HG03280 (cell line): Measurements from ENCODE around the gene SEC24B.
"Not testable (repeated sequence)": the region's sequence is repeated elsewhere in the genome, so short reads cannot be mapped to it uniquely, and the experiment has no call there.

Source experiments
- ATAC-seq: cut with Tn5 transposase; IDR thresholded peaks from one replicate; pipeline ENCODE4 v1.9.1; 2021; ENCODE audit warnings: mild to moderate bottlenecking, moderate library complexity; ENCODE audit not compliant: unreplicated experiment

Gene SEC24B

DNA sequence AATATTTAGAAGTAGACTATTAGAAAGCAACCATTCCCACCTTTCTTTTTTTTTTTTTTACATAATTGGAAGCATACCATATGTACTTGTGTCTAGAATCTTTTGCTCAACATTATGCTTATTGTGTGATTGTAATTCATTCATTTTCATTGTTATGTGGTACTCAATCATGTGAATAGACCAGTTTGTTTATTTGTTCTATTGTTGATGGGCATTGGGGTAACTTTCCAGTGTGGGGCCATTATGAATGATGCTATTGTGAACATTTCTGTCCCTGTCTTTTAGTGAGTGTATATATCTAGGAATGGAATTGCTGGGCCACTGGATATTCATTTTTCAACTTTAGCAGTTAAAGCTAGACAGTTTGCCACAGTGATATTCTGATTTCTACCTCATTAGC is 63.9 kb downstream of the SEC24B start:
- ATAC-seq, result no peak

DNA sequence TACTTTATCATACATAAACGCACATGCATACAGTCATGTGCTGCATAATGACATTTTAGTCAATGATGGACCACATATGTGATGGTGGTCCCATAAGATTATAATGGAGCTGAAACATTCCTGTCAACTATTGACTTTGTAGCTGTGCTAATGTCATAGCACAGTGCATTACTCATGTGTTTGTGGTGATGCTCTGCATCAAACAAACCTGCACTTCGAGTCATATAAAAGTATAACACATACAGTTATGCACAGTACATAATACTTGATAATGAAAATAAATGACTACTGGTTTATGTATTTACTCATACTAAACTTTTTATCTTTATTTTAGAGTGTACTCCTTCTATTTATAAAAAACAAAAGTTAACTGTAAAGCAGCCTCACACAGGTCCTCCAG is 65.9 kb downstream of the SEC24B start:
- ATAC-seq, result no peak

DNA sequence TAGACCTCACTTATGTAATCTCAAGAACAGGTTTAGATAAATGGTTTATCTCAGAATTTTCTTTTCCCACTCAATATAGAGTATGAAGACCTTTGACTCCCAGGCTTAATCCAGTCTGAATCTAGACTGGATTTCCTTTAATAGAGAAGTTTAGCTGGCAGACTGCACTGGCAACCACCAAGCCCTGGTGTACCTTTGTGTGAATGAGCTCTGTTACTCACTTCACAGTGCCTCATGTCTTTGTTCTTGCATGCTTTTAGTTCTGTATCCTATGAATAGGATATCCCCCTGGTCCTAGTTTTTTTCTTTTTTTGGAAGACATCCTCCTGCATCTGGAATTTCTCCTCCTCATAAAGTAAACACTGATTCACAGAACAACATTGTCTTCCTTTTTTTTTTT is 73.3 kb downstream of the SEC24B start:
- ATAC-seq, result no peak

DNA sequence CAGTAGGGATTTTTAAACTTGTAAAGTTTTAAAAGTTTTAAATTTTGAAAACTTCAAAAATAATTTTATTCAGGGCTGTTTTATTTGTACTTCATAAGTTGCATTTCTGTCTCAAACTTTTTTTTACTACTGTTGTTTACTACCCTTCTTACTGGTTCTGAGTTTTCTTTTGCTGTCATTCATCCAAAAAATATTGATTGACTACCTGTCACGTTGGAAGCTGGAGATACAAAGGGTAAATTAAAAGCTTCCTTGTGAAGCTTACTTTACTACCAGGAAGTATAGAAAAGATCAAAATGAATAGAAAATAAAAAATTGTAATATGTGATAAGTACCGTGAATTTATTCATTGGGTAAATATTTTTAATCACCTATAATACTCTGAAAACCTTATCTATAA is 77.1 kb downstream of the SEC24B start:
- no peak for ATAC-seq

DNA sequence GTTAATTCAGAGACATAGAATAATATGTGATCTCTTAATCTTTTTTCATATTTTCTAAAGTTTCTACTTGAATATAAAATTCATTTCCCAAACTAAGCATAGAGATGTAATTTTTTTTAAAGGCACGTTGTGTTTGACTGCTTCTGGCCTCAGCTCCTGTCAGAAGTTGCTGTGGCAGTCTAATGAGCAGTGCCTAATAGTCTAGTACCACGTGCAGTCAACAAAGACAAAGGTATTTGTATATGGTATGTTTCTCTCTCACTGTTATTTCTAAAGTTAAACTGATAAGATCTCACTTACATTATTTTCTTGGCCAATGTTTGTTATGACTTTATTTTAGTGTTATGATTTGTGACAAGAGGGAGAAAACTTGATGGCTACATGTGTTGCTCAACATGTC is 77.8 kb downstream of the SEC24B start:
- ATAC-seq, result no peak

DNA sequence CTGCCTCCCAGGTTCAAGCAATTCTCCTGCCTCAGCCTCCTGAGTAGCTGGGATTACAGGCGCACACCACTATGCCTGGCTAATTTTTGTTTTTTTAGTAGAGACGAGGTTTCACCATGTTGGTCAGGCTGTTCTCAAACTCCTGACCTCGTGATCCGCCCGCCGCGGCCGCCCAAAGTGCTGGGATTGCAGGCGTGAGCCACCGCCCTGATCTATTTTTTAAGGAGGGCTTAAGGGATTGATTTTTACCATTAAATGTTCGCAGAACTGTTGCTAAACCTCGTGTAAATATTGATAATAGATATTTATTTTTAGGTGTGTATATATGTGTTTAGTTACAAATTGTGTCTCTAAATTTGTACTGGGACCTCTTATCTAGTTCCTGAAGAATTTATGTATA is 79.8 kb downstream of the SEC24B start:
- ATAC-seq, result not testable (repeated sequence)

DNA sequence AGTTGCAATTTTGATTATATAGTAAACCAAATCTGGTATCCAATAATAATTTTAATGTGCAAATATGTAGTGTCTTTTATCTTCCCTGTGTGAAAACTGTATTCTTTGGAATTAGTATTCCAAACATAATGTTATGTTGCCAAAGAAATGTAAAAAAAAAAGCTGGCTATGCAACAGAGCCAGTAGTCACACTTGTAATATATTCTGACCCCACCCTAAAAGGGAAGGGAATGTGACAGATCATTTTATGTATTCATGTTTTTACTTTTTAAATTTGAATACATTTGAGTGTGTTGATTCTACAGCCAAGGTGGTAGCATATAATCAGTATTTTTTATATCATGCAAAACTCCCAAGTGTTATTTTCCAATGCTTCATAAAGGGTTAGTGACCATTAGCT is 98.6 kb downstream of the SEC24B start:
- ATAC-seq, result no peak

DNA sequence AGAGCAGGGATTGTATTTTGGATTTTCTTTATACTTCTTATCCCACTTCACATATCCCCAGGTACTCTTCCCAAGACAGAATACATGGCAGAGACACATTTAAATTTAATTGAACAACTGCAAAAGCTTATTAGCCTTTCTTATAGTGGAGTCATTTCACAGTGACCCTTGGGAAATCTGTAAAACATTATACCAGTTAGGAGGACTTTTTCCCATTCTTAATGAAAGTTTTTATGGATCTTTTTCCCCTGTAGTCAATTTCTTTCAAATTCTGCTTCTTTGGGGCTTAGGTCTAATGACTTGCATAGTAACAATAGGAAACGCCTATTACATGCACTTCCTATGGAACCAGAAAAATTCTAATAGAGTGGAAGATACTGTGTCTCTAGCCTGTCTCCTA is 111.8 kb downstream of the SEC24B start:
- no peak for ATAC-seq

DNA sequence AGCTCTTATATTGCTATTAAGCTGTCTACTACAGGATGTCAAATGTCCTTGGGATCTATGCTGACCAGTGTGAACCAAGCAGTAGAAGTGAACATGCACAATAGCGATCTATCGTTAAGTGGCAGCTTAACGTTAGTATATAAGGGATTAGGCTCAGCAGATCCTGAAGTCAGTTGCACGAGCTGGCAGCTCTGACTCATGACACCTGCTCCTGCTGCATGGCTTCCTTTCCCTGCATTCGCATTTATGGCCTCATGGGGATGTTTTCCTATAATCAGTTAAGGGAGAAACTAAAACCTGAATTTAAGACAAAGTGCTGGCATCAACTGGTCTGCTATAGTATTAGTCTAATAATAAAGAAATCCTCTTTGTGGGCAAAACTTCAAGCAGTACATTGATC is 113.8 kb downstream of the SEC24B start:
- no peak for ATAC-seq

DNA sequence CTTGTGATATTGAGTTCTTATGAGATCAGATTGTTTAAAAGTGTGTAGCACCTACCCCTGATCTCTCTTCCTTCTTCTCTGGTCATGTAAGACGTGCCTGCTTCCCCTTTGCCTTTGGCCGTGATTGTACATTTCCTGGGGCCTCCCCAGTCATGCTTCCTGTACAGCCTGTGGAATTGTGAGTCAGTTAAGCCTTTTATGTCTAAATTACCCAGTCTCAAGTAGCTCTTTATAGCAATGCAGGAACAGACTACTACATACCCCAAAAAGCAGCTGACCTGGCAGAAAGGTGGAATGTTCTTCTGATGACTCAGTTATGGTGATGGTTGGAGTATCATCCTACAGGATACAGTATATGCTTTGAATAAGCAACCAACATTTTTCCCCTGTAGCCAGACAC is 115.0 kb downstream of the SEC24B start:
- ATAC-seq, result no peak

DNA sequence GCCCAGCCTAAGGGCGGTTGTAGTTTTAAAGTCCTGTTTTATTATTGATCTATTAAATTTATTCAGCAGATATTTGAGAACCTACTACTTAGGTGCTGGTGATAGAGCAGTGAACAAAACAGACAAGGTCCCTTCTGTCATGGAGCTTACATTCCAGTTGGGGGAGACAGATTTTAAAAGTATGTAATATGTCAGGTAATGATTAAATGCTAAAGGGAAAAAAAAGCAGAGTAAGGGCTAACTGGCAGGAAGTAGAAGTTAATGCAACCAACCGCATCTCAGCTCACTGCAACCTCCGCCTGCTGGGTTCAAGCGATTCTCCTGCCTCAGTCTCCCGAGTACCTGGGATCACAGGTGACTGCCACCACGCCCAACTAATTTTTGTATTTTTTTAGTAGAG is 118.6 kb downstream of the SEC24B start:
- no peak for ATAC-seq

DNA sequence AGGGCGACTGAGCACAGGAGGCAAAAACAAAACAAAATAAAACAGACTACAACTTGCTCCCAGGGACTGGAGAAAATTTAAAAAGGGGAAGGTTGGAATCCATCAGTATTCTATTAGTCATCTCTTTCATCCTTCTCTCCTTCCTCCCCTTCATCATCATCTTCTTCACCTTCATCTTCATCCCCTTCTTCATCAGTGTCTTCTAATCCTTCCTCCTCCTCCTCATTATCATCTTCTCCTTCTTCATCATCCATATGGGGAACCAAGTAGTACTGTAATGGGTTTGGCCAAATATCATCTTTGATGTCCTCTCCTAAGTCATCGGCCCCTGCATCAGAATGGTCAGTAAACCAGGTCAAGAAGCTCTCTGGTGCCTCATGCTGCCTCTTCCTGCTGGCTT is 119.5 kb downstream of the SEC24B start:
- no peak for ATAC-seq

DNA sequence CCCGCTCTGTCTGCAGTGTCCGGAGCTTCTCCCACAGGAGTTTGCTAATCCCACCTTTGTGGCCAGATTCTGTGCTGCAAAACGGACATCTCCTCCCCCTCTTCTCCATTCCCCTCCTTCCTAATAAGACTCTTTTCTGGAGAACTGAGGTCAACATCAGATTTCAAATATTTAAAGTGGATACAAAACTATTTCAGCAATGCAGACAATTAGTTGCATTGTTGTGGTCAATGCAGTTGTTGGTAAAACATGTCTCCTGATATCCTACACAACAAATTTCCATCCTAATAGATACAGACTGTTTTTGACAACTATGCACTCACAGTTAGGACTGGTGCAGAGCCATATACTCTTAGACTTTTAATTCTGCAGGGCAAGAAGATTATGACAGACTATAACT is 121.4 kb downstream of the SEC24B start:
- no peak for ATAC-seq

DNA sequence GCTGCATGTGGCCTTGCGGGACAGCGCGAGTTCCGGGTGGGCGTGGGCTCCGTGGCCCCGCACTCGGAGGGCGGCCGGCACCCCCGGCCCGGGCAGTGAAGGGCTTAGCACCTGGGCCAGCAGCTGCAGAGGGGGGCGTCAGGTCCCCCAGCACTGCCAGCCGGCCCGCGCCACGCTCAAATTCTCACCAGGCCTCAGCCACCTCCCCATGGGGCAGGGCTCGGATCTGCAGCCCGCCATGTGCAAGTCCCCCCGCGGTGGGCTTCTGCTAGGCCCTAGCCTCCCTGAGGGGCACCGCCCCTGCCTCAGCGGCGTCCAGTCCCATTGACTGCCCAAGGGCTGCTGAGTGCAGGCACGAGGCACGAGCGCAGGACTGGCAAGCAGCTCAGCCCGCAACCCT is 123.8 kb downstream of the SEC24B start:
- no peak for ATAC-seq

DNA sequence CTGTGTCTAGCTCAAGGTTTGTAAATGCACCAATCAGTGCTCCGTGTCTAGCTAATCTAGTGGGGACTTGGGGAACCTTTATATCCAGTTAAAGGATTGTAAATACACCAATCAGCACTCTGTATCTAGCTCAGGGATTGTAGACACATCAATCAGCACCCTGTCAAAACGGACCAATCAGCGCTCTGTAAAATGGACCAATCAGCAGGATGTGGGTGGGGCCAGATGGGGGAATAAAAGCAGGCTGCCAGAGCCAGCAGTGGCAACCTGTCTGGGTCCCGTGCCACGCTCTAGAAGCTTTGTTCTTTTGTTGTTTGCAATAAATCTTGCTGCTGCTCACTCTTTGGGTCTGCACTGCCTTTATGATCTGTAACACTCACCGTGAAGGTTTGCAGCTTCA is 124.5 kb downstream of the SEC24B start:
- ATAC-seq, result not testable (repeated sequence)

DNA sequence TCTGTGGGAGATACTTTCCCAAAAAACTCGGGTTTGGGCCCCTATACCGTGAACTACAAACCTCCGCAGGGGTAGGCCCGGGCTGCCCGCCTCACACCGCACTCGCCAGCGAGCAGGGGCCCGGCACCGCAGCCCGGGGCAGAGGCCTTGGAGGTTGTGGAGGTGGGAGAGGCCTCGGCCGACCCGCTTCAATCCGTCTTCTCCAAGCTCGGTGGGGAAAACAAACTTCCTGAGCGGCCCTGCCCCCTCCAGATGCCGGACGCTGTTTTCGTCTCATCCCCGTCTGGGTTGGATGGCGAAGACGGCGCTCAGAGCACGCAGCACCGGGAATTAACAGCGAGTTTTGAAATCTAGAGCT is 126.0 kb downstream of the SEC24B start:
- ATAC-seq, result peak; percentile 23

DNA sequence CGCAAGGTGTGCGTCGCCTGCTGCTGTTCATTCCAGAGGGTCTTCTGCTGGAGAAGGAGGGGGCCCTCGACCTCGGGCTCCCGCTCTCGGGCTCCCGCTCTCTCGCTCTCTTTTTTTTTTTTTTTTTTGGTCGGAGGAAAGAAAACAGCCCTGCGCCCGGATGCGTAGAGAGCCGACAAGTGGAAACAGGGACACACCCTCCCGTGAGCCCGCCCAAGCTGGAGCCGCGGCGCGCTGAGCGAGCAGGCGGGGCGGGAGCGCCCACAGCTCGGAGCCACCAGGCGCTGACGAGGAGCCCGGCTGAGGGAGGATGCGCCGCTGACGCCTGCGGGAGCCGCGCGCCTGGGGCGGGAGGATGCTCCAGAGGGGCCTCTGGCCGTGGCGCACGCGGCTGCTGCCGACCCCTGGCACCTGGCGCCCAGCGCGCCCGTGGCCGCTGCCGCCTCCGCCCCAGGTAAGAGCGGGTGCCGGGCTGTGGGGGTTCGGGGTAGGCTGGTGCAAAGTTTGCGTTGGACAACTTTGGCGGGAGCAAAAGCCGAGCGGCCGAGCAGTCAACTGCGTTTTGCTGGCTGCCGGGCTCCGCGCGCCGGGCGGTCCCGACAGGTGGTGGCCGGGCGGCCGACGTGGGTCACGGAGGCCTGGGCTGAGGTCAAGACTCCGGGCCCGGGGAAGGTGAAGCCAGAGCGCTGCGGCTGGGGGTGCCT is 126.5 kb downstream of the SEC24B start, which contains the start of gene MCUB:
Gene MCUB (plus strand): TSS at position 264 of the 704 bp plus-strand sequence. CDS start 92 bp downstream, at position 356.
- peak; percentile 91 for ATAC-seq

DNA sequence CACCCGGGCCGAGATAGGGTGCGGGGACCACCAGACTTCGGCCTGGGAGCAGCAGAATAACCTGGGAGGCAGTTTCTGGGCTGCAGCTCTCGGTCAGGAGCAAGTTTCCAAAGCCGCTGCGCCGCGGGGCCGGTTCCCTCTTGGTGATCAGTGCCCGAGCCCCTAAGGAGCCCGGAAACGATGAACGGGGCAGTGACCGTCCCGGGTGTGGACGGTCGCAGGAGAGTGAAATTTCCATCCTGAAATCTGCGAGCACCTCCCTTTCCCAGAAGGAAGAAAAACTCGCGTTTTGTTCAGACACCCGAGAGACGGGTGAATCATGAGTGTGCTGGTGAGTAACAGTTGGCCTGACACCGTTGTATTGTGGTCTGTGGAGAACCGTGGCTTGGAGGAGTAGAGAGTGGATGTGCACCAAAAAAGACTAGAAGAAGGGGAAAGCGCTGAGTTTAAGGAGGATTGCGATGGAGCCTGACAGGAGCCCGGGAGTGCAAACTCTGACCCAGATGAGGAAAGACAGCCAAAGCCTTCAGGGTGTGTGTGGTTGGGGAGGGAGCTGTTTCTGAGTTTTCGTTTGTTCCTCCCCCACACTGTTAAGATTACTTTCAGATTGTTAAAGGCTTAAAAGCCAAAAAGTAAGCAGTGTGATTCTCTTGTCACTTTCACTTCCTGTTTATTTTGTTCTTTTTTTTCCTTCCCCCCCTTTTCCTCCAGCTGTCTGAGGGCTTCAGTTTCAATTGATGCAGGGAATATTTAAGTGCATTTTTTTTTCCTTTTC is 127.3 kb downstream of the SEC24B start:
- peak; percentile 63 for ATAC-seq

DNA sequence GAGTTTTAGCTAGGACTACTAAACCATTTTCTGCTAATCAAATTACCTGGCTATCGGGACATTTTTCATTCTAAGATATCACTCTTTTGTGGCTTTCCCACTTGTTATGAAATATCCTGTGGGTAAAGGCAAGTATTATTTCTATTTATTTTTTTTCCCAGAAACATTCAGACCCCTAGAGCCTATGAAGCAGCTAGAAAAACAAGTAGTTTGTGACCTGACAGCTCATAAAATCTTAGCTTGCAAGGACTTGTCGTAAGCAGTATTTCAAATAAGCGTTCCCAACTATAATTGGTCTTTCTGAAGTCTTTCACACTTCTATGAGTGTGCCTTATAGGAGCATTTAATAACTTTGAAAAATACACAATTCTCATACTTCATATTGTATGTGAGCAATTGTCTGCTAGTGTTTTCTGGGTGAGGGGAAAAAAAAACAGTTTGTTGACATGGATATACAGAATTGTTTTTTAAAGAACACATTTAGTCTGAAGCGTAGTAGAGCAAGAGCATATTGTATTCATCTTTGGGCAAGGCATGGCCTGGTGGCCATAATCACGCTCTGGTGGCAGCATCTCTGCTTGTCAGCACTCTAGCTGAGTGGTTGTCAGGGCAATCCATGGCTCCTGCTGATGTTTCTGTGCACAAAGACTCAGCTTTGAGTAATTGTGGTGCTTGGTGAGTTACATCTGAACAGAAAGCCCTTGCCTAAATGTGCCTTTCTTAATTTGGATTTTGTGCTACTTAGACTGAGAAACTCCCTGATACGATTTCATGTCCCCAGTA is 129.0 kb downstream of the SEC24B start:
- ATAC-seq, result no peak

DNA sequence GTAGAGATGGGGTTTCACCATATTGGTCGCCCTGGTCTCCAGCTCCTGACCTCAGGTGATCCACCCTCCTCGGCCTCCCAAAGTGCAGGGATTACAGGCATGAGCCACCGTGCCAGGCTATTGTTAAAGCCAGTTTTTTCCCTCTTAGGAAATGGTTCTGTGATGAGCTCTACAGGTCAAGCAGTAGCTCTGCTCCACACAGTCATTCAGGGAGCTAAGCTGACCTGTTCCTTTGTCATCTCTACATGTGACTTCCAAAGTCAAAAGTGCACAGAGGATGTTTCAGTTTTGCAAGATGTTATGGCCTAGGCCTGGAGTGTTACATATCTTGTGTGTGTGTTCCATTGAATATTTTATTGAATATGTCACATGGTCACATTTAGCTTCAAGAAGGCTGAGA is 137.9 kb downstream of the SEC24B start:
- ATAC-seq, result no peak

DNA sequence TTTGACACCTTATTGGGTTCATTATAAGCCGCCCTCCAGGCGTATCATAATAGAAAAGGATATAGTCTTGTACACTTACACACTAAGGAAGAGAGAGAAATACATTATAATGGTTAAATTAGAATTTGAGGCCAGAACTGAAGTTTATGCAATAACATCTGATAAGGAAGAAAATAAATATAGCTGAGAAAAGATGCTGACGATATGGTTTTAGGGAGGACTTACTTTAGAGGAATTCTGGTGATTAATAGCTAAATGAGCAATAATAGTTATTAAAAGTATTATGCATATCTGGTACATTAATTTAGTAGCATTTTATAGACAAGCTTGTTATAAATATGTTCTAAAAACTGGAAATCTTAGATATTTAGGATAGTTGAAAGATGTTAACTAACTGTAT is 138.5 kb downstream of the SEC24B start:
- ATAC-seq, result no peak

DNA sequence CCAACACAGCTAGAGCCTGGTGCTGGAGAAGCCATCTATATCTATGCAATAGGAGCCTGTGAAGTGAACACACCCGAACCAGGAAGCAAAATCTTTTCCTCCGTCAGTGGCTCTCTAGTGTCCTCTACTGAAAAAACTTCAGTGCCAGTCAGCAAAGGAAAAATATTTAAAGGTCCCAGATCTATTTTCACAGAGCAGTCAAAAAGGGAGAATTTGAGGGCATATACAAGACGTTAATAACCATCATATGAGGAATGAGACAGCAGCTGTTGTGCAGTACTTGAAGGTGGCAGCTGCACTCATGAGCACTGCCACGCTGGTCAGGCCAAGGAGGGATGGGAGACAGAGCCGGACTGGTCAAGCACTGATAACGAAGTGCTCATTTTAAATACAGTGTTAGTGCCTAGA is 140.8 kb downstream of the SEC24B start:
- no peak for ATAC-seq
